ENCODE measurements around the gene ST6GALNAC5.

ST6GALNAC5 gene

DNA sequence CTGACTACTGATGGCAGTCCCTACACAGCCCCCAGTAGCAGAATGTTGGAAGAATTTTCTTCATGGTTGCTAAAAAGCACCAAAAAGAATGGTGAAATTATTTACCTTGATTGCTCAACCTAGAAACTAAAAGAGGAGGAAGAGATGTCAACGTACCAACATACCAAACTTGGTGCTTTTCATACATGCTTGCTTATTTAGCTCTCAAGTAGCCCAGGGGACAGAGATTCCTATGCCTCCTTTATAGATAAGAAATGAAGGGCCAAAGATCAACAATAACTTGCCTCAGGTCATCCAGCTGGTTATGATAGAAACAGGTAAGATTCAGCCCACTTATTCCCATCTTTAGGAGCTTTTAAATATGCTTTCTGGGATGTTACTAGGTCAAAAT is 181.3 kb downstream of the ST6GALNAC5 start:
- H3K4me3 ChIP-seq (replicated peaks; ENCODE audit: low read depth, low read length), result no peak overlapping the region
- TF ChIP-seq, protein P1, sequence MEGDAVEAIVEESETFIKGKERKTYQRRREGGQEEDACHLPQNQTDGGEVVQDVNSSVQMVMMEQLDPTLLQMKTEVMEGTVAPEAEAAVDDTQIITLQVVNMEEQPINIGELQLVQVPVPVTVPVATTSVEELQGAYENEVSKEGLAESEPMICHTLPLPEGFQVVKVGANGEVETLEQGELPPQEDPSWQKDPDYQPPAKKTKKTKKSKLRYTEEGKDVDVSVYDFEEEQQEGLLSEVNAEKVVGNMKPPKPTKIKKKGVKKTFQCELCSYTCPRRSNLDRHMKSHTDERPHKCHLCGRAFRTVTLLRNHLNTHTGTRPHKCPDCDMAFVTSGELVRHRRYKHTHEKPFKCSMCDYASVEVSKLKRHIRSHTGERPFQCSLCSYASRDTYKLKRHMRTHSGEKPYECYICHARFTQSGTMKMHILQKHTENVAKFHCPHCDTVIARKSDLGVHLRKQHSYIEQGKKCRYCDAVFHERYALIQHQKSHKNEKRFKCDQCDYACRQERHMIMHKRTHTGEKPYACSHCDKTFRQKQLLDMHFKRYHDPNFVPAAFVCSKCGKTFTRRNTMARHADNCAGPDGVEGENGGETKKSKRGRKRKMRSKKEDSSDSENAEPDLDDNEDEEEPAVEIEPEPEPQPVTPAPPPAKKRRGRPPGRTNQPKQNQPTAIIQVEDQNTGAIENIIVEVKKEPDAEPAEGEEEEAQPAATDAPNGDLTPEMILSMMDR (IDR thresholded peaks at IDR 0.05; ENCODE audit: low read length, missing control alignments), result no peak
- DNase-seq (ENCODE audit: low read depth), result no peak

DNA sequence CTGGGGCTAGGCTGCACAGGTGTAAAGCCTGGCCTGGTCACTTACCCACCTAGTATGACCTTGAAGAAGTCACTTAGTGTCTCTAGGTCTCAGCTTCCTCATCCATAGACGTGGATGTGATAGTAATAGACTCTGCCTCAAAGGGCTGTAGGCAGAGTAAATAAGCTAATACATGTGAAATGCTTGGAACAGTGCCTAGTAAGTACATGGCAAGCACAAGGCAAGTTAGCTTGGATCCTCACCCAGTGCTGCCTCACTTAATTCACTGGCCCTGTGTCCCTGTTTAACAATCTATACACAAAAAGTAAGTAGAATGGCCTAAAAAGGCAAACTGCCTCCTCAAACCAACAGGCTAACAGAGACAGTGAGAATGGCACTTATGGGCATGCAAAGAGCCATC is 184.1 kb downstream of the ST6GALNAC5 start:
- H3K4me3 ChIP-seq (replicated peaks; ENCODE audit: low read depth, low read length), result no peak overlapping the region
- no peak for DNase-seq (ENCODE audit: low read depth)
- TF ChIP-seq, protein P1 (IDR thresholded peaks at IDR 0.05; ENCODE audit: low read length, missing control alignments), result no peak

DNA sequence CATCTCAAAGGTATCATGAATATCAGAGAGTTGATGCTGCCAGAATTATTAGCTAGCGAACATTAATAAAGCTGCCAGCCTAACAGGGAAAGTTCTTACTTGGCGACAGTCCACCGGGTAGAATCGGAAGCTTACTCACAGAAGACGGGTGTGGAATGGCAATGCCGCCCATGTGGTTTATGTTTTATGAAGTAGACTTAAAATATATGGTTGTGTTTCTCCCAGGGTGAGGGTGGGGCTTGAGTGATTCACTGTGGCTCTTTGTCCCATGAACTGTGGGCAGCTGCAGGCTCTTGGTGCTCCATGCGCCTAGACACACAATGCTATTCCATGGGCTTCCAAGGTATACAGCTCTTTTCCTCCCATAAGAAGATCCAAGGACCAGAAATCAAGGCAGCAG is 189.2 kb downstream of the ST6GALNAC5 start:
- H3K4me3 ChIP-seq (replicated peaks; ENCODE audit: low read depth, low read length), result no peak overlapping the region
- TF ChIP-seq, protein P1 (IDR thresholded peaks at IDR 0.05; ENCODE audit: low read length, missing control alignments), result no peak
- no peak for DNase-seq (ENCODE audit: low read depth)

DNA sequence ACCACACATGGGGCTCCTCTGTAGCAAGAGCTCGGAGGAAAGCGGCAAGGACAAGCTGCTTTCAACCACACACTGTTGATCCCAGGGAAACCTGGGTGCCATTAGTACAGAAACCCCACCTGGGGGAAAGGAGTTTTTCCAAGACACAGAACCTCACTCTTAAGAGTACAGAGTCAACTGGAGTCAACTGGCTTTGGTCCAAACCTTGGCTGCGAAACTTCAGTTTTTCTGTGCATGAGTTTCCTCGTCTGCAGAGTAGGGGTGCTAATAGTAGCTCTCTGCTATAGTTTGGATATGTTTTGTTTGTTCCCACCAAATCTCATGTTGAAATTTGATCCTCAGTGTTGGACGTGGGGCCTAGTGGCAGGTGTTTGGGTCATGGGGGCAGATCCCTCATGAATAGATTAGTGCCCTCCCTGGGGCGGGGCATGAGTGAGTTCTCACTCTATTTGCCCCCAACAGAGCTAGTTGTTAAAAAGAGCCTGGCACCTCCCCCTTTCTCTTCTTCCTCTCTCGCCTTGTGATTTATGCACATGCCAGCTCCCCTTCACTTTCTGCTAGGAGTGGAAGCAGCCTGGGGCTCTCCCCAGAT is 190.8 kb downstream of the ST6GALNAC5 start:
- DNase-seq (ENCODE audit: low read depth), result no peak
- TF ChIP-seq, protein P1 (IDR thresholded peaks at IDR 0.05; ENCODE audit: low read length, missing control alignments), result no peak
- no peak overlapping the region for H3K4me3 ChIP-seq (replicated peaks; ENCODE audit: low read depth, low read length)

DNA sequence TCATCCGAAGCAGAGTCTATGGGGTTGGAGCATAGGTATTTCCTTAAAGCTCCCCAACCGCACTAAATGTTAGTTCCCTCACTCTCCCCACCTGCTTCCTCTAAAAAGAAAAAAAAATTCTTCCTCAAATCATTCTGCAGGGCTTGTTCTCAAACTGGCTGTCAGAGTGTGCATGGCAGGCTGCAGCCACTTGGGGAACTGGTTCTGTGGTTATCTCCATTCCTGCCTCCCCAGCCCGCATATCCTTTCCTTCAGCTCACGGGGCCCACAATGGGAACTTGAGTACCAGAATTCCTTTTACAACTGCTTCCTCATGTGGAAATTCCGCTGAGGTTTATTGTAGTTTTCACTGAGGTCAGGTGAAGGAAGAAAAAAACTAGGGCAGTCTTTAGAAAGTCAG is 192.7 kb downstream of the ST6GALNAC5 start:
- no peak for DNase-seq (ENCODE audit: low read depth)
- TF ChIP-seq, protein P1 (IDR thresholded peaks at IDR 0.05; ENCODE audit: low read length, missing control alignments), result no peak
- H3K4me3 ChIP-seq (replicated peaks; ENCODE audit: low read depth, low read length), result no peak overlapping the region

DNA sequence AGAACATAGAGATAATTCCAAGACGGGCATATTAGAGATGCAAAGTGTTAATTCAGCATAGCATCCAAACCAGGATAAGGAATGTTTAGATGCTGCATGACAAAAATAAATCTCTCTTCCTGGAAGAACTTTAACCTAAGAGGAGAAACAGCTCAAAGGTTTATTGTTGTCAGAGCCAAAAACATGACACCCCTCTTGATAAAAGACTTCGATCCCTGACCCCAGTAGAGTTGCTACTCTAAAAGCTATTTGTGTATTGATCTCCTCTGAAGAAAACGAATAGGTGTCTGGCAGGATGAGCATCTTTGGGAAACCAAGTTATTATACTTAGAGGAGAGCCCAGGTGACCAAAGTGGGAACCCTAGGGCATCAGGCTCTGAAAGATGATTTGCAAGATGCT is 193.9 kb downstream of the ST6GALNAC5 start:
- DNase-seq (ENCODE audit: low read depth), result no peak
- H3K4me3 ChIP-seq (replicated peaks; ENCODE audit: low read depth, low read length), result no peak overlapping the region
- TF ChIP-seq, protein P1 (IDR thresholded peaks at IDR 0.05; ENCODE audit: low read length, missing control alignments), result no peak

DNA sequence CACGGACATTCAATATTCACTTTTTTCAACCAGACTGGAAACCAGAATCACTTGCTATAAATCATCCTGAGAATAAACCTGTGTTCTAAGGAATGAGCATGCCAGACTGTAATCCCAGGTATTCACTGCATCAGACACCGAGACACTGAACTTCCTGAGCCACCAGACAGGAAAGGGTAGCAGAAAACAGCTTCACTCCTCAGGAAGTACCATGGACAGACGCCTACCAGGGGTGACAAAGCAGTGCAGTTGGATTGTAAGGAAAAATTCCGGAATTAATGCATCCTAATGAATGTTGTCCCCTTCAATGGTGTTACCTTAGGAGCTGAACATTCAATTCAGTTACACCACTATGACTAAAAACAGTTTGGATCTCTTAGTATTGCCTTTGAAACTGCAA is 195.8 kb downstream of the ST6GALNAC5 start:
- DNase-seq (ENCODE audit: low read depth), result peak; percentile 9
- no peak overlapping the region for H3K4me3 ChIP-seq (replicated peaks; ENCODE audit: low read depth, low read length)
- TF ChIP-seq, protein P1 (IDR thresholded peaks at IDR 0.05; ENCODE audit: low read length, missing control alignments), result no peak

All from fibroblast of pulmonary artery (primary cell).